GM12891 (cell line): Measurements from ENCODE around the gene MAP4K4.

Experiments used
- POLR2A ChIP-seq: IDR thresholded peaks from 2 replicates; pipeline ENCODE4 v1.6.1; 2011; ENCODE audit warnings: low read depth, low read length, control low read depth
- POLR2AphosphoS5 ChIP-seq: IDR thresholded peaks from 2 replicates; pipeline ENCODE4 v1.6.1; 2011; ENCODE audit warnings: low read depth, low read length, control low read depth
- POU2F2 ChIP-seq: IDR thresholded peaks from 2 replicates; pipeline ENCODE4 v1.6.1; 2011; ENCODE audit warnings: low read depth, mild to moderate bottlenecking, control low read depth, low read length, moderate library complexity
- TAF1 ChIP-seq: IDR thresholded peaks from 2 replicates; pipeline ENCODE4 v1.6.1; 2011; ENCODE audit warnings: low read depth, low read length, control low read depth

- TF ChIP-seq POLR2A (no peak), POLR2AphosphoS5 (no peak), TAF1 (no peak), POU2F2 (no peak)
Observed at GRCh38 chr2:101814752-101815151, 117.2 kb downstream of the MAP4K4 start.
